Effector CD4-positive, alpha-beta T cell (primary cell): Measurements from ENCODE around the gene RTEL1.
"Not testable (repeated sequence)": the region's sequence is repeated elsewhere in the genome, so short reads cannot be mapped to it uniquely, and the experiment has no call there.

Experiments
- DNase-seq: peaks from one replicate; pipeline ENCODE4 v3.0.0-alpha.2; 2020

Gene RTEL1

DNA sequence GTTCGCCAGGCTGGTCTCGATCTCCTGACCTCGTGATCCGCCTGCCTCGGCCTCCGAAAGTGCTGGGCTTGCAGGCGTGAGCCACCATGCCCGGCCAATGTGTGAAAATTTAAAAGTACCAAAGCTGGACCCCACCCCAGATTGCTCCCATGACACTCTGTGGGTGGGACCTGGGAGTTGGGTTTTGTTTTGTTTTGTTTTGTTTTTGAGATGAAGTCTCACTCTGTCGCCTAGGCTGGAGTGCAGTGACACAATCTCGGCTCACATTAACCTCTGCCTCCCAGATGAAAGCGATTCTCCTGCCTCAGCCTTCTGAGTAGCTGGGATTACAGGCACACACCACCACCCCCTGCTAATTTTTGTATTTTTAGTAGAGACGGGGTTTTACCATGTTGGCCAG is 13.6 kb downstream of the RTEL1 start:
- DNase-seq = not testable (repeated sequence)

- DNase-seq = no peak
These were observed 14.6 kb downstream of the RTEL1 start for GRCh38 chr20:63672666-63673065.

DNA sequence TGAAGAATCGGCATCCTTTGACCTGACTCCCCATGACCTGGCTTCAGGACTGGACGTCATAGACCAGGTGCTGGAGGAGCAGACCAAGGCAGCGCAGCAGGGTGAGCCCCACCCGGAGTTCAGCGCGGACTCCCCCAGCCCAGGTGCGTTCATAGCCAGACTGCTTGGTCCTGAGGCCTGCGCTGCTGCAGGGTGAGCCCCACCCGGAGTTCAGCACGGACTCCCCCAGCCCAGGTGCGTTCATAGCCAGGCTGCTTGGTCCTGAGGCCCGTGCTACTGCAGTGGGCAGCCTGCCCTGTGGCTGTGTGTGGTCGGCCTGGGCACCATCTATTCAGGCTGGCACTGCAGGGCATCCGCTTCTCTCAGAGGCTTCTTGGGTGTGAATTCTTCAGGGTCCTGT is 15.8 kb downstream of the RTEL1 start:
- DNase-seq = no peak

GRCh38 chr20:63675681-63676368 is 17.7 kb downstream of the RTEL1 start:
- no peak for DNase-seq

DNA sequence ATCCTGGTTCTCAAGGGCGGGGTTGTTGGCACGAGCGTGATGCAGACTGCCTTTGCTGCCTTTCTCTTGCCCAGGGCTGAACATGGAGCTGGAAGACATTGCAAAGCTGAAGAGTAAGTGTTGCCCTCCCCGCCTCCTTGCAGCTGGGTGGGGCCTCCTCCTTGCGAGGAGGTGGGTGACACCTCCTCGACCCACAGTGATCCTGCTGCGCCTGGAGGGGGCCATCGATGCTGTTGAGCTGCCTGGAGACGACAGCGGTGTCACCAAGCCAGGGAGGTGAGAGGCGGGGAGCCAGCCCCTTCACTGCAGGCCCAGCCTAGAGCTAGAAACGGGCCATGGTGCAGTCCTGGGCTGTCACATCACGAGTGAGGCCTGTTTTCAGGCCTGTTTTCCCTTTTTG is 20.0 kb downstream of the RTEL1 start:
- no peak for DNase-seq

DNA sequence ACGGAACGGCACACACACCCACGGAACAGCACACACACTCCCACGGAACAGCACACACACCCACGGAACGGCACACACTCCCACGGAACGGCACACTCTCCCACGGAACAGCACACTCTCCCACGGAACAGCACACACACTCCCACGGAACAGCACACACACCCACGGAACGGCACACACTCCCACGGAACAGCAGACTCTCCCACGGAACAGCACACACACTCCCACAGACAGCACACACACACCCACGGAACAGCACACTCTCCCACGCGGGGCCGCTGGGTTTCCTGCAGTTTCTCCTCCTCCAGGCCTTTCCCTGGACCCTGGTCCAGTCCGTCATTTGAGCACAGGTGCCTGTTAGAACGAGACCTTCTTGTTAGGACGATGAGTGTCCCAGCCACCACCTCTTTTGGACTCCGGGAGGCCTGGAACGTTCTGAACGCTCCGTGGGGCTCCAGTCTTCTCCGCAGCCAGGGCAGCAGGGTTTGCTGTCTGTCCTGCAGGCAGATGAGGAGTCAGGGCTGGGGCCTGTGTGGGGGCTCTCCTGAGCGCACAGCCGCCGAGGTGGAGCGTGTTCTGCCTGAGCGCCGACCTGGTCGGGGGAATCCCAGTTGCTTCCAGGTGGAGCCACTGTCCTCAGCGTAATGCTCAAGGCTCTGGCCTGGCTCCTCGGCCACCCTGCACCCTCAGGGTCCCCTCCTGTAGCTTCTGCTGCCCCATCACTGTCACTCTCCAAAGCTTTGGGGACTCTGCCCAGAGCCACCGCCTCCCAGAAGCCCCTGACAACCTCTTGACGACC is 20.8 kb downstream of the RTEL1 start:
- no peak for DNase-seq

DNA sequence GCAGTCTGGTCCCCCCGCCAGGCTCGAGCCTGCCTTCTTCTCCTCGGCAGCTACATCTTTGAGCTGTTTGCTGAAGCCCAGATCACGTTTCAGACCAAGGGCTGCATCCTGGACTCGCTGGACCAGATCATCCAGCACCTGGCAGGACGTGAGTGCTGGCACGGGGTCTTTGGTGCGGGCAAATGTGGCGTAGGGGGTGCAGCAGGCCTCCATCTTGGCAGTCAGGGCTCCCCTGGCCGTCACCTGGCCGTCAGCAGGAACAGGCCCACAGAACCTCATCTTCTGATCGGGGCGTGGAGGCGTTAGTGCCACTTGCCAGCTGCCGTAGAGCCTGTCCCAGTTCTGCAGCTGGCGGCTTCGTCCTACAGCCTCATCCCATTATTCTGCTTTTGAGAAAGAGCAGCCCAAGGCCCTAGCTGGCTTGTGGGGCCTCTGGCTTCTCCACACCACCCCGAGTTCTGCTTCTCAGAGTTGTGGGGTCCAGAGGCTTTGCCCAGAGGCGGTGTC is 21.7 kb downstream of the RTEL1 start:
- no peak for DNase-seq

DNA sequence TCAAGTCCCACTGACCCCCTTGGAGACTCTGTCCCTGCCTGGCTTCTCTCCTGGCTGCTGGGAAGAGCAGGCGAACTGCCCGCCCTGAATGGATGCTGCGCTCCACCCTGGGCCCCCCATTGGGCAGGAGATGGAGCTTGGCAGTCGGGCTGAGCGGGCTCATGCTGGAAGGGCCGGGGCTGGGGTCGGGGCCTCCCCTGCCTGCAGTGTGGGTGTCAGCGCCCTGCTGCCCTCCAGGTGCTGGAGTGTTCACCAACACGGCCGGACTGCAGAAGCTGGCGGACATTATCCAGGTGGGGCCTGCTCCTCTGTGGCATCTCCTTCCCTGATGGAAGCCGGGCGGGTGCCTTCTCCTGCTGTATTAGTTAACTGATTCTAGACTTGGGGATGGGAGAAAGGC is 22.3 kb downstream of the RTEL1 start:
- no peak for DNase-seq

DNA sequence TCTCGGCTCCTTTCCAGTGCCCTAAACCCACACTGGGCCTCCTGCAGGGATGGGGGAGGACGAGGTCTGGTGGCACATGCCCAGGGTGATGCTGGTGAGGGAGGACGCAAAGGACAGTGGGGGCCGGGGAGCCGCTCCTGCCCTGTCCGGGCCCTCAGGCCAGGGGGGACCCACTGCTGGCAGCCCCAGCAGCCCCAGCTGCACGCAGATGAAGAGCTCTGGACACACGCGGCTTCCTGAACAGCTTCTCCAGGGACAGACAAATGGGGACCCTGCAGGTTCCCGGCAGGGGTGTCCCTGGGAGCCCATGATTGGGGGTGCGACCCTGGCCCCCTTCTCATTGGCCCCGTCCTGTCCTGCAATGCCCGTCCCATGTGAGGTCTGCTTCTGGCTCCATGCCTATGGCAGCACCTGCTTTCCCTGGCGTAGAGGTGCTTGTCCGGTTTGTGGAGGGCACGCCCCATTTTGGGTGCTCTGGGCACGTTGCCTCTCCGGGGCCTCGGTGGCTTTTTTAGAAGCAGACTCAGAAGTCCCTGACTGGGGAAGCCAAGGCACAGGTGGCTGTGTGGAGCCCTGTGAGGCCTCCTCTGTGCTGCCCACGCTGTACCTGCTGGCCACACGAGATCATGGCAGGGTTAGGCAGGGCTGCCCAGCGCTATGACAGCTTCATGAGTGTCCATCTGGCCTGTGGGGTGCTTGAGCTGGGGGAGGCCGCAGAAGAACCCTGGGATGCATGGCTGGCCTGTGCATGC is 22.9 kb downstream of the RTEL1 start:
- DNase-seq = no peak

GRCh38 chr20:63681609-63682142 is 23.6 kb downstream of the RTEL1 start:
- DNase-seq = no peak

GRCh38 chr20:63682384-63683139 is 24.4 kb downstream of the RTEL1 start:
- no peak for DNase-seq

- DNase-seq = no peak
These were observed 27.3 kb downstream of the RTEL1 start for GRCh38 chr20:63685269-63686026.

GRCh38 chr20:63686094-63686491 is 28.0 kb downstream of the RTEL1 start:
- DNase-seq = no peak

DNA sequence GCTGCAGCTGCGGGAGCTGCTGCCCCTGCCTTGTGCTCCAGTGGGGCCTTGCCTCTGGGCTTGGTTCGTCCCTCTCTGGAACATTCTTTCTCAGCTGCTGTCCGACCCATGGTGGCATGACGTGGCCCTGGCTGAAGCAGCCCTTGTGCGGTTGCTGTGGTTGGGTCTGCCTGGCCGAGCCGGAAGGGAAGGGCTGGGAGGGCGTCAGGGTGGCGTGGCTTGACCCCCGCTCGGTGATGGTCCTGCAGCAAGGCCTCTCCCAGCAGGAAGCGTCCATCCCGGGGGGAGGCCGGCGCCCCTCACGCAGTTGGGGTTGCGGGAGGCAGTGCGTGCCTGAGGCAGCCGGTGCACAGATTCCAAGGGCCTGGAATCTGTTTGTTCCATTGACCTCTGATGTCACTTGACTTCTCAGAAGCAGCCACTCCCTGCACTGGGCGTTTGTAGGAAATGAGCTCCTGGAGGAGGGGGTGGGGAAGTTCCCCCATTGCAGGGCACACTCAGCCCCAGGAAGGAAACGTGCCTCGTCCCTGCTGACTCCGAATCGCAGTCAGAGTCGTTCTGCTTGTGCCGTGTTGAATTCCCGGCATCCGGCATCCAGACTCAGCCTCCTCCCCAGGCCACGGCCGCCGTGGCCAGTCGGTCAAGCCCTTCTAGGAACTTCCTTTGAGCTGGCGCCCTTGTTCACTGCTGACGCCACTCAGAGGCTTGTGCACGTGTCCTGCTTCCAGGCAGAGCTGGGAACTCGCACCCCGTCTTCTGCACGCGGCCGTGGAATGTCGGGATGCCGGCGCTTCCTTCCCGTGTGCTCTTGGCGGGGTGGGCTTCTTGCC is 28.6 kb downstream of the RTEL1 start:
- no peak for DNase-seq

GRCh38 chr20:63687419-63688178 is 29.5 kb downstream of the RTEL1 start:
- no peak for DNase-seq

DNA sequence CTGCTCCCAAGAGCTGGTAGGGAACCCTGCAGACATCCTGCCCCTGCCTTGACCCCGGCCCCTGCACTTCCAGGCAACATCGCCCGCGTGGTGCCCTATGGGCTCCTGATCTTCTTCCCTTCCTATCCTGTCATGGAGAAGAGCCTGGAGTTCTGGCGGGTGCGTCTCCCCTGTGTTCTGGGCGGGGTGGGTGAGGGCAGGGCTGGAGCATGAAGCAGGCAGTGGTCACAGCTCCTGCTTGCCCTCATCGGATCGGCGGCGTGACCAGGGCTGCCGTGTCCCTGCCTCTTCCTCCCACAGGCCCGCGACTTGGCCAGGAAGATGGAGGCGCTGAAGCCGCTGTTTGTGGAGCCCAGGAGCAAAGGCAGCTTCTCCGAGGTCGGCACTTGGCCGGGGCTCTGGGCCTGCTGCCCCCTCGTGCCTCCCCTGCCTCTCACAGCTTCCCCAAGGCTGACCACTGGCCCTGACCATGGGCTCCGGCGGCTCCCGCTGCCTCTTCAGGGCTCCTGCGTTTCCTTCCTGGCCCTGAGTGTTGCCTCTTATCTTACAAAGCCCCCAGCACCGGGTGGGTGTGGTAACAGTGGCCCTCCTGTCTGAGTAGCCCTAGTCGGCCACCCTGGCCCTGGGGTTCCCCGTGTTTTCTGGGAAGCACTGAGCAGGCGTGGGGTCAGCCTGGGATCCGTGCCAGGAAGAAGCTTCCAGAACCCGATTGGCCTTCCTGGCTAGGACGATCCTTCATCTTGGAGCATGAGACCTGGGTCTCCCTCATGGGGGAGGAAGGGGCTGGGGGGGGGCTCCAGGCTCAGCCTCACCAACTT is 30.3 kb downstream of the RTEL1 start:
- DNase-seq = no peak

- no peak for DNase-seq
These were observed 31.2 kb downstream of the RTEL1 start for GRCh38 chr20:63689046-63690002.
